PC-3 (cell line): Measurements from ENCODE around the gene CARNS1. TPM values are rescaled to one million over a fixed set of nuclear protein-coding genes. Genes with fewer than 3 reads are reported as not detected.

ENCODE experiments used
- ATAC-seq: fragments of 200-7000 bp; cut with Tn5 transposase; 2 replicates; pipeline ENCODE4 v1.9.1; 2020; ENCODE audit warnings: mild to moderate bottlenecking, moderate library complexity
- BruUV-seq: library from RNA; stranded (reverse); fragments of 400-500 nt; replicated peaks from 2 replicates; lab custom pipeline; 2021; lab: Mats Ljungman, UMichigan
- CTCF ChIA-PET: fragments of 300-600 bp; sonication (Branson Sonifier 250); formaldehyde crosslinking; loops from one replicate; lab custom pipeline; 2022; ENCODE audit warnings: antibody characterized with exemption; lab: Charles Lee
- POLR2A ChIA-PET: fragments of 300-600 bp; sonication (Branson Sonifier 250); formaldehyde crosslinking; loops from one replicate; lab custom pipeline; 2022; ENCODE audit warnings: antibody characterized with exemption; ENCODE audit not compliant: unreplicated experiment; lab: Charles Lee
- DNase-seq: peaks from one replicate; pipeline ENCODE4 v3.0.0-alpha.2; 2015
- H2AFZ ChIP-seq: fragments of 300-600 bp; sonication (generic); 2 replicates; pipeline ENCODE4 v1.6.0; 2016; ENCODE audit warnings: antibody characterized with exemption, low read length
- H3F3A ChIP-seq: fragments of 300-600 bp; sonication (generic); one replicate; pipeline ENCODE4 v1.6.0; 2017; ENCODE audit warnings: antibody characterized with exemption, low read length, control low read depth, mild to moderate bottlenecking; ENCODE audit not compliant: unreplicated experiment
- H3K27ac ChIP-seq: fragments of 300-600 bp; sonication (generic); 2 replicates; pipeline ENCODE4 v1.5.1; 2016; ENCODE audit warnings: mild to moderate bottlenecking, low read length
- H3K27me3 ChIP-seq: fragments of 300-600 bp; sonication (generic); 2 replicates; pipeline ENCODE4 v1.6.1; 2016; ENCODE audit warnings: low read length, mixed read lengths
- H3K36me3 ChIP-seq: fragments of 300-600 bp; sonication (generic); 2 replicates; pipeline ENCODE4 v1.6.1; 2016; ENCODE audit warnings: low read depth, mixed run types, low read length, mixed read lengths
- H3K4me1 ChIP-seq: fragments of 300-600 bp; sonication (generic); 2 replicates; pipeline ENCODE4 v1.5.1; 2016; ENCODE audit warnings: low read length; ENCODE audit not compliant: insufficient read depth
- H3K4me2 ChIP-seq: fragments of 300-600 bp; sonication (generic); 2 replicates; pipeline ENCODE4 v1.6.0; 2016; ENCODE audit warnings: low read length
- H3K4me3 ChIP-seq: fragments of 300-600 bp; sonication (generic); 2 replicates; pipeline ENCODE4 v1.5.1; 2016; ENCODE audit warnings: mild to moderate bottlenecking, low read length, mixed read lengths
- H3K79me2 ChIP-seq: fragments of 300-600 bp; sonication (generic); 2 replicates; pipeline ENCODE4 v1.6.1; 2017; ENCODE audit warnings: low read length, mixed read lengths
- H3K9ac ChIP-seq: fragments of 300-600 bp; sonication (generic); 2 replicates; pipeline ENCODE4 v1.6.0; 2016; ENCODE audit warnings: mild to moderate bottlenecking, low read length
- H3K9me2 ChIP-seq: fragments of 300-600 bp; sonication (generic); replicated peaks from 2 replicates; pipeline ENCODE4 v1.6.1; 2016; ENCODE audit warnings: mixed run types, low read length, mixed read lengths
- H3K9me3 ChIP-seq: fragments of 300-600 bp; sonication (generic); 2 replicates; pipeline ENCODE4 v1.6.1; 2016; ENCODE audit warnings: low read length, mixed read lengths
- H4K20me1 ChIP-seq: fragments of 300-600 bp; sonication (generic); 2 replicates; pipeline ENCODE4 v1.6.1; 2016; ENCODE audit warnings: low read length, mixed read lengths
- EZH2 ChIP-seq: fragments of 300-600 bp; sonication (generic); IDR thresholded peaks from one replicate; pipeline ENCODE4 v1.6.1; 2017; ENCODE audit warnings: antibody characterized with exemption, mild to moderate bottlenecking, low read length; ENCODE audit not compliant: unreplicated experiment
- EZH2phosphoT487 ChIP-seq: fragments of 300-600 bp; sonication (generic); IDR thresholded peaks from 2 replicates; pipeline ENCODE4 v1.6.1; 2018; ENCODE audit warnings: mild to moderate bottlenecking, antibody characterized with exemption, low read length, borderline replicate concordance
- intact Hi-C: fragments of 100-400 bp; cut with micrococcal nuclease; formaldehyde crosslinking; loops from 2 replicates; pipeline ENCODE4 v1.9.0; 2023
- total RNA-seq: library from RNA; depleted of rRNA; stranded (reverse); fragments of >200 nt; gene quantifications from 2 replicates; pipeline ENCODE4 v1.2.3, GENCODE V29; 2014
- TF ChIP-seq, protein P1 (sequence below): fragments of 300-600 bp; sonication (generic); conservative IDR thresholded peaks from 2 replicates; pipeline ENCODE4 v1.5.1; 2017; ENCODE audit warnings: antibody characterized with exemption, low read depth, mild to moderate bottlenecking, low read length

Gene CARNS1
- total RNA-seq, 1 experiment from 2014 or later, result 0.22 TPM

DNA sequence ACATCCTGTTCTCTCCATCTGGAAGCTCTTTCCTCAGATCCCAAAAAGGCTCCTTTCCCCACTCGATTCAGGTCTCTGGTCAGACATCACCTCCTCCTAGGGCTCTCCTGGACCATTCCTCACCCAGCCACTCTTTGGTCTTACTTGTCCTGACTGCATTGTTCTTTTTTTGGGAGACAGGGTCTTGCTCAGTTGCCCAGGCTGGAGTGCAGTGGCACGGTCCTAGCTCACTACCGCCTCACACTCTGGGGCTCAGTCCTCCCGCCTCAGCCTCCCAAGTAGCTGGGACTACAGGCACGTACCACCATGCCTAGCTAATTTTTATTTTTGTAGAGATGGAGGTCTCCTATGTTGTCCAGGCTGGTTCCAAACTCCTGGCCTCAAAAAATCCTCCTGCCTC is 30.0 kb downstream of the CARNS1 start:
- POLR2A ChIA-PET, result no interaction called here
- Histone ChIP-seq H3K9me3 (no peaks in the 10 kb centered on the region), H3K79me2 (0 out of 2 replicates have a peak, but pooled peaks cover 6% of the 10 kb centered on the region)

GRCh38 chr11:67448220-67448609 is 32.7 kb downstream of the CARNS1 start:
- no peak for ATAC-seq
- intact Hi-C loops, result no loop called here
- Histone ChIP-seq H2AFZ (no peak overlapping the region), H3K79me2 (no peaks in the 10 kb centered on the region), H3K27ac (no peak overlapping the region), H3K9me2 (no peaks in the 10 kb centered on the region), H3K36me3 (no peaks in the 10 kb centered on the region), H3F3A (no peaks in the 10 kb centered on the region), H3K4me2 (no peak overlapping the region), H3K4me3 (no peak overlapping the region), H3K27me3 (no peaks in the 10 kb centered on the region), H3K9ac (no peak overlapping the region), H3K9me3 (no peaks in the 10 kb centered on the region), H3K4me1 (0 out of 2 replicates have a peak, but pooled peaks cover 6% of the 10 kb centered on the region), H4K20me1 (no peaks in the 10 kb centered on the region)
- no peak for DNase-seq
- BruUV-seq, result no TSS peak
- POLR2A ChIA-PET, result no interaction called here
- CTCF ChIA-PET, result no interaction called here
- TF ChIP-seq EZH2phosphoT487 (no peak), EZH2 (no peak)
- TF ChIP-seq, protein P1, sequence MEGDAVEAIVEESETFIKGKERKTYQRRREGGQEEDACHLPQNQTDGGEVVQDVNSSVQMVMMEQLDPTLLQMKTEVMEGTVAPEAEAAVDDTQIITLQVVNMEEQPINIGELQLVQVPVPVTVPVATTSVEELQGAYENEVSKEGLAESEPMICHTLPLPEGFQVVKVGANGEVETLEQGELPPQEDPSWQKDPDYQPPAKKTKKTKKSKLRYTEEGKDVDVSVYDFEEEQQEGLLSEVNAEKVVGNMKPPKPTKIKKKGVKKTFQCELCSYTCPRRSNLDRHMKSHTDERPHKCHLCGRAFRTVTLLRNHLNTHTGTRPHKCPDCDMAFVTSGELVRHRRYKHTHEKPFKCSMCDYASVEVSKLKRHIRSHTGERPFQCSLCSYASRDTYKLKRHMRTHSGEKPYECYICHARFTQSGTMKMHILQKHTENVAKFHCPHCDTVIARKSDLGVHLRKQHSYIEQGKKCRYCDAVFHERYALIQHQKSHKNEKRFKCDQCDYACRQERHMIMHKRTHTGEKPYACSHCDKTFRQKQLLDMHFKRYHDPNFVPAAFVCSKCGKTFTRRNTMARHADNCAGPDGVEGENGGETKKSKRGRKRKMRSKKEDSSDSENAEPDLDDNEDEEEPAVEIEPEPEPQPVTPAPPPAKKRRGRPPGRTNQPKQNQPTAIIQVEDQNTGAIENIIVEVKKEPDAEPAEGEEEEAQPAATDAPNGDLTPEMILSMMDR, result no peak

More for the DNA sequence above, 30.0 kb downstream of the CARNS1 start:
- no peak overlapping the region for H3K4me2 ChIP-seq
- H3K9me2 ChIP-seq, result no peaks in the 10 kb centered on the region
- no peaks in the 10 kb centered on the region for H4K20me1 ChIP-seq
- DNase-seq (no peak), ATAC-seq (no peak)
- H3K36me3 ChIP-seq, result no peaks in the 10 kb centered on the region
- no peaks in the 10 kb centered on the region for H3F3A ChIP-seq
- no peak overlapping the region for H2AFZ ChIP-seq
- CTCF ChIA-PET, result no interaction called here
- H3K27ac ChIP-seq, result no peak overlapping the region
- H3K9ac ChIP-seq, result no peak overlapping the region
- 0 out of 2 replicates have a peak, but pooled peaks cover 6% of the 10 kb centered on the region for H3K4me1 ChIP-seq
- TF ChIP-seq EZH2, result no peak
- TF ChIP-seq, protein P1, result no peak
- TF ChIP-seq EZH2phosphoT487, result no peak
- BruUV-seq, result no TSS peak
- no peak overlapping the region for H3K4me3 ChIP-seq
- intact Hi-C loops, result no loop called here
- H3K27me3 ChIP-seq, result no peaks in the 10 kb centered on the region

- ChIA-PET POLR2A (no interaction called here), CTCF (no interaction called here)
- no peak overlapping the region for H2AFZ ChIP-seq
- no peaks in the 10 kb centered on the region for H3K36me3 ChIP-seq
- no peaks in the 10 kb centered on the region for H3K79me2 ChIP-seq
- no peaks in the 10 kb centered on the region for H3K9me2 ChIP-seq
- 0 out of 2 replicates have a peak, but pooled peaks cover under 1% of the 10 kb centered on the region for H3K4me1 ChIP-seq
- no peak for DNase-seq
- intact Hi-C loops, result no loop called here
- H3K9me3 ChIP-seq, result no peaks in the 10 kb centered on the region
- H3K9ac ChIP-seq, result no peak overlapping the region
- ATAC-seq, result no peak
- H3K27me3 ChIP-seq, result no peaks in the 10 kb centered on the region
- H3K4me2 ChIP-seq, result no peak overlapping the region
- TF ChIP-seq EZH2phosphoT487 (no peak), EZH2 (no peak)
- TF ChIP-seq, protein P1, result no peak
- no peaks in the 10 kb centered on the region for H4K20me1 ChIP-seq
- H3K27ac ChIP-seq, result no peak overlapping the region
- no peak overlapping the region for H3K4me3 ChIP-seq
- H3F3A ChIP-seq, result no peaks in the 10 kb centered on the region
- no TSS peak for BruUV-seq
Measured at GRCh38 chr11:67449116-67449844, 33.8 kb downstream of the CARNS1 start.
